NT2/D1 (cell line): Measurements from ENCODE around the gene GALR1.

Experiments used
- YY1 ChIP-seq: IDR thresholded peaks from 2 replicates; pipeline ENCODE4 v1.6.1; 2011; ENCODE audit not compliant: insufficient read length, insufficient read depth
- ZNF274 ChIP-seq: IDR thresholded peaks from 2 replicates; pipeline ENCODE4 v1.6.1; 2011; ENCODE audit warnings: mild to moderate bottlenecking, low read depth, low read length

- TF ChIP-seq YY1, result no peak
- TF ChIP-seq ZNF274, result no peak
These were observed 2.0 kb downstream of the GALR1 start for GRCh38 chr18:77251730-77252050.
